ENCODE results near the gene MRGPRF. TPM values are rescaled to one million over a fixed set of nuclear protein-coding genes. Genes with fewer than 3 reads are reported as not detected.
A peak's percentile ranks its signal among the peaks of the same experiment; 100 is the strongest.

The MRGPRF gene, protein sequence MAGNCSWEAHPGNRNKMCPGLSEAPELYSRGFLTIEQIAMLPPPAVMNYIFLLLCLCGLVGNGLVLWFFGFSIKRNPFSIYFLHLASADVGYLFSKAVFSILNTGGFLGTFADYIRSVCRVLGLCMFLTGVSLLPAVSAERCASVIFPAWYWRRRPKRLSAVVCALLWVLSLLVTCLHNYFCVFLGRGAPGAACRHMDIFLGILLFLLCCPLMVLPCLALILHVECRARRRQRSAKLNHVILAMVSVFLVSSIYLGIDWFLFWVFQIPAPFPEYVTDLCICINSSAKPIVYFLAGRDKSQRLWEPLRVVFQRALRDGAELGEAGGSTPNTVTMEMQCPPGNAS
- 1 to 10 TPM; 4.7 to 7.6 TPM for total RNA-seq

- DNase-seq (peak; percentile 55 to 65 (median 59)), ATAC-seq (peak; percentile 27)
- Histone ChIP-seq H3K4me1 (peaks cover 25% of the 10 kb centered on the region), H3K9me3 (no peaks in the 10 kb centered on the region), H3K27me3 (peaks cover 0 to 5% of the 10 kb centered on the region in 2 donors), H3K27ac (peak within 1 kb of the TSS in 2 of 4 donors; percentile 32 to 47), H3K4me3 (no peak within 1 kb of the TSS), H3K36me3 (replicated peaks in 1 of 2; ENCODE audit: insufficient read depth in 1 of 2, low read depth in 2 of 2) (no peaks in the 10 kb centered on the region)
- TF ChIP-seq POLR2A (IDR thresholded peaks at IDR 0.05) (peak in 1 of 3 donors; percentile 13), CTCF (IDR thresholded peaks at IDR 0.05) (peak in 3 of 7 experiments; percentile 18 to 27 (median 25))
- WGBS, 2 donors, result 12 to 25% methylated on average over 14 to 43 of the region's 43 CpGs
- intact Hi-C loops (cut with DNase I), result no loop called here
These were observed at the start of gene MRGPRF for GRCh38 chr11:69013009-69013951. Gene MRGPRF (minus strand): TSS chr11:69013246. CDS start chr11:69009901, 3,345 bp downstream.

DNA sequence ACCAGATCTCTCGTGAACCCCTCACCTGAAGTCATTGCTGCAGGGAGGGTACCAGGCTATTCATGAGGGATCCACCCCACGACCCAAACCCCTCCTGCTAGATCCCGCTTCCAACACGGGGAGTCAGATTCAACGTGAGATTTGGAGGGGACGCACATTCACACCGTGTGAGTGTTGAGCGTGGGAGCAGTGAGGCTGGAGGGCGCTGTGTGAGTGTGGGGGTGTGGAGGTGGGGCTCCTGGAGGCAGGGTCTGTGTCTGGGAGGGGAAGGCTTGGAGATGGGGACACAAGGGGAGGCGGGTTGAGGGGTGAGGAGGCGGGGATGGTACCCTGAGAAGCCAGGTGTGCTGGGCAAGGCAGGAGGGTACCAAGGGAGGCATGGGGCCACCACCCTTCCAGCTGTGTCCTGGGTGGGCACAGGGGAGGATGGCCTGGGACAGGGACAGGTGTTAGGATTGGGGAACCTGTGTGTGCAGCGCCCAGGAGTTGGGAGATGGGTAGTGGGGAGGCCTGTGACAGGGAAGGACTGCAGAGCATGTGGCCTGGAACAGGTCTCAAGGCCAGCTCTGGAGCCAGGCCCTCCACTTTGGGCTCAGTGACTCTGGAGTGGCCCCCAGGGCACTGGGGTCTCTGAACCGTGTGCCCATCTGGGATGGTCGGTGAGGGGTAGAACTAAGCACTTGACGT is 49.3 kb upstream of the MRGPRF start:
- no peaks in the 10 kb centered on the region for H3K4me1 ChIP-seq
- H3K9me3 ChIP-seq, result no peaks in the 10 kb centered on the region
- DNase-seq (no peak), ATAC-seq (no peak)
- no peaks in the 10 kb centered on the region for H3K27me3 ChIP-seq
- H3K27ac ChIP-seq, result no peak overlapping the region
- TF ChIP-seq CTCF (IDR thresholded peaks at IDR 0.05), result no peak
- TF ChIP-seq POLR2A (IDR thresholded peaks at IDR 0.05), result no peak
- intact Hi-C loops (cut with DNase I), result no loop called here
- no peak overlapping the region for H3K4me3 ChIP-seq
- H3K36me3 ChIP-seq (replicated peaks in 1 of 2; ENCODE audit: insufficient read depth in 1 of 2, low read depth in 2 of 2), result no peaks in the 10 kb centered on the region
- WGBS, 2 donors, result 88 to 94% methylated on average over 14 to 15 of the region's 15 CpGs

DNA sequence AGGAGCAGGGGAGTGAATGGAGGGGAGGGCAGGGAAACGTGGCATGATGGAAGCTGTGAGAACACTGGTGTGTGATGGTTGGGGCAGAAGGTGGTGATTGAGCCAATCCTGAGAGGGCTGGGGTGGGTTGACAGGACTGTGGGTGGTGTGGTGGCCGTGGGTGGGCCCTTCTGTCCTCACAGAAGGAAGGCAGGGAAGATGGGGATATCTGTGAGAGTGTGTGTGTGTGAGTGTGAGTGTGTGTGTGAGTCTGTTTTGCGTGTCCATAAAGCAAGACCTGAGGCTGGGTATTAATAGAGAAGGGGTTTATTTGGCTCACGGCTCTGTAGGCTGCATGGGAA is 48.6 kb upstream of the MRGPRF start:
- ATAC-seq (no peak), DNase-seq (no peak)
- Histone ChIP-seq H3K27me3 (no peaks in the 10 kb centered on the region), H3K9me3 (no peaks in the 10 kb centered on the region), H3K4me1 (no peaks in the 10 kb centered on the region), H3K4me3 (no peak overlapping the region), H3K36me3 (replicated peaks in 1 of 2; ENCODE audit: insufficient read depth in 1 of 2, low read depth in 2 of 2) (no peaks in the 10 kb centered on the region), H3K27ac (no peak overlapping the region)
- no peak for TF ChIP-seq CTCF (IDR thresholded peaks at IDR 0.05)
- TF ChIP-seq POLR2A (IDR thresholded peaks at IDR 0.05), result no peak
- WGBS, 2 donors, result 77 to 82% methylated on average over 4 of the region's 4 CpGs
- intact Hi-C loops (cut with DNase I), result no loop called here

- TF ChIP-seq POLR2A (IDR thresholded peaks at IDR 0.05), result no peak
These were observed 48.0 kb upstream of the MRGPRF start for GRCh38 chr11:69060806-69061712.

More at GRCh38 chr11:69060806-69061712, 48.0 kb upstream of the MRGPRF start:
- Histone ChIP-seq H3K27me3 (no peaks in the 10 kb centered on the region), H3K4me3 (no peak overlapping the region), H3K36me3 (replicated peaks in 1 of 2; ENCODE audit: insufficient read depth in 1 of 2, low read depth in 2 of 2) (no peaks in the 10 kb centered on the region), H3K27ac (no peak overlapping the region), H3K9me3 (no peaks in the 10 kb centered on the region), H3K4me1 (no peaks in the 10 kb centered on the region)
- WGBS, 2 donors, result 87% methylated on average over 23 to 24 of the region's 25 CpGs
- intact Hi-C loops (cut with DNase I), result no loop called here
- ATAC-seq, result no peak
- DNase-seq, result no peak

All from body of pancreas (tissue), 4 donors.